AG09309 (cell line): ENCODE results near the gene ACSF2.
"Not testable (repeated sequence)": the region's sequence is repeated elsewhere in the genome, so short reads cannot be mapped to it uniquely, and the experiment has no call there.

ENCODE experiments used
- DNase-seq: peaks from one replicate; pipeline ENCODE4 v3.0.0-alpha.2; 2010; ENCODE audit warnings: low read depth
- H3K4me3 ChIP-seq: 2 replicates; pipeline ENCODE4 v1.5.1; 2011; ENCODE audit warnings: mild to moderate bottlenecking, low read depth, low read length, moderate library complexity; ENCODE audit not compliant: control insufficient read depth
- TF ChIP-seq, protein P1 (sequence below): IDR thresholded peaks from 2 replicates; pipeline ENCODE4 v1.5.1; 2011; ENCODE audit warnings: mild to moderate bottlenecking, low read depth, low read length, inconsistent platforms; ENCODE audit not compliant: insufficient read depth, control insufficient read depth; ENCODE audit errors: missing control alignments

Gene ACSF2

DNA sequence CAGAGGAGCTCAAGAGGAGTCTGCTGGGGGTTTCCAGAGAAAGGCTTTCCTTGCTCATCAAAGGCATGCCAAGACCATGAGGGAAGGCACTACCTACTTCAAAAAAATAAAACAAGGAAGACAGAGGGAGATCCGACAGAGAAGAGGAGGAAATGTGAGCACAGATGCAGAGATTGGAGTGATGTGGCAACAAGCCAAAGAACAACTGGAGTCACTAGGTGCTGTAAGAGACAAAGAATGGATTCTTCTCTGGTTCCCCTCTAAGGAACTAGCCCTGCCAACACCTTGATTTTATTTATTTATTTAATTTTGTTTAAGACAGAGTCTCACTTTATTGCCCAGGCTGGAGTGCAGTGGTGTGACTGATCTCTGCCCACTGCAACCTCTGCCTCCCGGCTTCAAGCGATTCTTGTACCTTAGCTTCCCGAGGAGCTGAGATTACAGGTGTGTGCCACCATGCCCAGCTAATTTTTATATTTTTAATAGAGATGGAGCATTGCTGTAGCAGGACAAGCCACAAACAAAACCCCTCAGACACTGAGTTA, 13.8 kb upstream of the ACSF2 start:
- TF ChIP-seq, protein P1, sequence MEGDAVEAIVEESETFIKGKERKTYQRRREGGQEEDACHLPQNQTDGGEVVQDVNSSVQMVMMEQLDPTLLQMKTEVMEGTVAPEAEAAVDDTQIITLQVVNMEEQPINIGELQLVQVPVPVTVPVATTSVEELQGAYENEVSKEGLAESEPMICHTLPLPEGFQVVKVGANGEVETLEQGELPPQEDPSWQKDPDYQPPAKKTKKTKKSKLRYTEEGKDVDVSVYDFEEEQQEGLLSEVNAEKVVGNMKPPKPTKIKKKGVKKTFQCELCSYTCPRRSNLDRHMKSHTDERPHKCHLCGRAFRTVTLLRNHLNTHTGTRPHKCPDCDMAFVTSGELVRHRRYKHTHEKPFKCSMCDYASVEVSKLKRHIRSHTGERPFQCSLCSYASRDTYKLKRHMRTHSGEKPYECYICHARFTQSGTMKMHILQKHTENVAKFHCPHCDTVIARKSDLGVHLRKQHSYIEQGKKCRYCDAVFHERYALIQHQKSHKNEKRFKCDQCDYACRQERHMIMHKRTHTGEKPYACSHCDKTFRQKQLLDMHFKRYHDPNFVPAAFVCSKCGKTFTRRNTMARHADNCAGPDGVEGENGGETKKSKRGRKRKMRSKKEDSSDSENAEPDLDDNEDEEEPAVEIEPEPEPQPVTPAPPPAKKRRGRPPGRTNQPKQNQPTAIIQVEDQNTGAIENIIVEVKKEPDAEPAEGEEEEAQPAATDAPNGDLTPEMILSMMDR, result no peak

GRCh38 chr17:50414808-50415207, 11.2 kb upstream of the ACSF2 start:
- H3K4me3 ChIP-seq, result no peak overlapping the region
- no peak for DNase-seq
- TF ChIP-seq, protein P1, result no peak

More for the DNA sequence above, 13.8 kb upstream of the ACSF2 start:
- H3K4me3 ChIP-seq, result no peak overlapping the region
- no peak for DNase-seq

DNA sequence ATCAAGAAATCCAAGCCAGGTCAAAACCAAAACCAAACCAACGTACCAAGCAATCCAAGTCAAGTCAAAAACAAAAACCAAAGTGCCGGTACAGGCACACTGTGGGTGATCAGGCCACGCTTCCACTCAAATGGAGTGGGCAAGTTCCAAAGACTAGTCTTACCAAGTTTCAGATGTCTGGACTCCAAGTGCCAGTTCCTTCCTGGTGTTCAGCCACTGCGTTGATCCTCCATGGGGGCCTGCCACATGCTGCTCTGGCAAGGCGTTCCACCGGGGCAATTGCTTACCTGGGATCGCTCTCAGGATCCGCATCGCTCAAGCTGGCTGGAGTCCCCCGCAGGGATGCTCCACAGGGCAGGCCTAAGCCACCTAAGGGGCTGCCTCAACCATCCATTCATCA, 6.4 kb upstream of the ACSF2 start:
- not testable (repeated sequence) for H3K4me3 ChIP-seq, DNase-seq

GRCh38 chr17:50420419-50421112, 5.5 kb upstream of the ACSF2 start:
- TF ChIP-seq, protein P1, result no peak
- no peak overlapping the region for H3K4me3 ChIP-seq
- DNase-seq, result peak; percentile 17

DNA sequence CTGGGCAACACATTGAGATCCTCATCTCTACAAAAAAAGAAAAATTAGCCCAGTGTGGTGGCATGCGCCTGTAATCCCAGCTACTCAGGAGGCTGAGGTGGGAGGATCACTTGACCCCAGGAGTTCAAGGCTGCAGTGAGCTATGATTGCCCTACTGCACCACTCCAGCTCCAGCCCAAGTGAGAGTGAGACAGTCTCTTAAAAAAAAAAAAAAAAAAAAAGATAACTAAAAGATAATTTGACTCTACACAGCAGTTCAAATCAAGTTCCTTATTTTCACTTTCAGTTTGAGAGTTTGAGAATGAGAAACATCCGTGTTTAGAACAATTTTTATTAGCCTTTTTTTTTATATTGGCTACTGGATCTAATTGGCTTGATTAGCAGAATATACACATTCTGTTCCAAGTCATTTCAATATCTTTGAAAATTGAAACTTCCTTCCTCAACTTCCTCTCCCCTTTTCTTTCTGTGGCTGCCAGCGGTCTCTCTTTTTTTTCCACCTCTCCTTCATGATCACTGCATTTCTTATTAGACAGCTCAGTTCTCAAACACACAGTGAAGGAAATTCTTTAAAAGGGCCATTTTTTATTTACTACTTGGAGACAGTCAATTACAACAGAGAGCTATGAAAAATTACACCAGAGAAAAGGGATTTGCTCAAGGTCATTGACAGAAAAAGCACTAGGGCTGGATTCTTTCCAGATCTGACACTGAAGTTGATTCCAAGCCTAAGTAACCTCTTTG, 4.5 kb upstream of the ACSF2 start:
- TF ChIP-seq, protein P1, result no peak
- DNase-seq, result no peak
- H3K4me3 ChIP-seq, result no peak overlapping the region

- TF ChIP-seq, protein P1, result no peak
- no peak overlapping the region for H3K4me3 ChIP-seq
- DNase-seq, result no peak
These were observed 3.3 kb upstream of the ACSF2 start for GRCh38 chr17:50422738-50423137.

DNA sequence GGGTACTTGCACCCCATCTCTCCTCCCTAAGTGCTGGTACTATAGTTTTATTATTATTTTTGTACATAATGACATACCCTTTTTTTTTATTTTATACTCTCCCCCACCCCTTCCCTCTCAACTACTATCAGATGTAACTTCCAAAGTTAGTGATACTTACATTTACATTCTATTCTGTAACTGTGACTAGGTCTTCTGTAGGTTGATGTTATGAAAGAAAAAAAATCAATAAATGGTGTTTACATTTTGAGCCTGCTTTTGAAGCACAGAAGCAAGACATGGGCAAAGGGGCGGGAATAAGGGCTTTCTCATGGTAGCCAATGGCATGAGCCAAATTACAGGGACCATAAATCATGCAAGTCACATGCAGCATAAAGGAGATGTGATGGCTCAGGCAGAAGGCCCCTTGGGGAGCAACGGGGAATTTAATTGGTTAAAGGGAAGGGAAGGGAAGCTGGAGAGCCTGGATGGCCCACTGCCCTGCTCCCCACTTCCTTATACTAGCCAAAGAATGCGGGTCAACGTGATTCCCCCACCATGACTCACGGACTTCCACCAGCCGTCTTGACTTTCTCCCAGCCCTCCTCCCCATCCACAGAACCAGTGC, 2.4 kb upstream of the ACSF2 start:
- H3K4me3 ChIP-seq, result no peak overlapping the region
- peak; percentile 61 for DNase-seq
- TF ChIP-seq, protein P1, result no peak
